Measurements from ENCODE around the gene PFAS.
A peak's percentile ranks its signal among the peaks of the same experiment; 100 is the strongest.
"Not testable (repeated sequence)": the region's sequence is repeated elsewhere in the genome, so short reads cannot be mapped to it uniquely, and the experiment has no call there.

Gene PFAS

GRCh38 chr17:8225813-8226535, 23.1 kb upstream of the PFAS start:
- peak in 1 of 2 experiments; percentile 3 for DNase-seq

GRCh38 chr17:8226536-8227237, 22.4 kb upstream of the PFAS start:
- no peak for DNase-seq

- DNase-seq: no peak
Observed at GRCh38 chr17:8227238-8227581, 21.9 kb upstream of the PFAS start.

GRCh38 chr17:8231701-8232100, 17.4 kb upstream of the PFAS start:
- DNase-seq: no peak

- no peak for DNase-seq
Observed at GRCh38 chr17:8234361-8235270, 14.5 kb upstream of the PFAS start.

- no peak for DNase-seq
Observed at GRCh38 chr17:8235676-8236075, 13.4 kb upstream of the PFAS start.

GRCh38 chr17:8237175-8237574, 11.9 kb upstream of the PFAS start:
- no peak for DNase-seq

GRCh38 chr17:8237886-8238285, 11.2 kb upstream of the PFAS start:
- no peak for DNase-seq

- no peak for DNase-seq
Observed at GRCh38 chr17:8243827-8244226, 5.3 kb upstream of the PFAS start.

GRCh38 chr17:8244768-8245167, 4.3 kb upstream of the PFAS start:
- no peak for DNase-seq

- DNase-seq: no peak
Observed at GRCh38 chr17:8249621-8250500, 772 bp downstream of the PFAS start.

- DNase-seq: not testable (repeated sequence)
Observed at GRCh38 chr17:8251411-8251810, 2.3 kb downstream of the PFAS start.

GRCh38 chr17:8253801-8254200, 4.7 kb downstream of the PFAS start:
- DNase-seq: peak in 1 of 2 experiments; percentile 19

GRCh38 chr17:8254881-8255280, 5.8 kb downstream of the PFAS start:
- no peak for DNase-seq

GRCh38 chr17:8255499-8255898, 6.4 kb downstream of the PFAS start:
- DNase-seq: no peak

GRCh38 chr17:8256291-8256690, 7.2 kb downstream of the PFAS start:
- DNase-seq: no peak

GRCh38 chr17:8256691-8257090, 7.6 kb downstream of the PFAS start:
- no peak for DNase-seq

- DNase-seq: no peak
Observed at GRCh38 chr17:8257801-8258200, 8.7 kb downstream of the PFAS start.

- no peak for DNase-seq
Observed at GRCh38 chr17:8264320-8264719, 15.2 kb downstream of the PFAS start.

GRCh38 chr17:8264836-8265542, 15.9 kb downstream of the PFAS start:
- no peak for DNase-seq

- DNase-seq: no peak
Observed at GRCh38 chr17:8266648-8267479, 17.8 kb downstream of the PFAS start.

Data from NCI-H524 (cell line).